ENCODE measurements around the gene PIP5K1A.

PIP5K1A gene

GRCh38 chr1:151289080-151289935, 91.0 kb downstream of the PIP5K1A start:
- DNase-seq = no peak

- DNase-seq = no peak
These were observed 91.8 kb downstream of the PIP5K1A start for GRCh38 chr1:151289991-151290708.

- DNase-seq = no peak
These were observed 92.5 kb downstream of the PIP5K1A start for GRCh38 chr1:151290709-151291303.

GRCh38 chr1:151292207-151293030, 94.1 kb downstream of the PIP5K1A start:
- DNase-seq = no peak

- no peak for DNase-seq
These were observed 94.7 kb downstream of the PIP5K1A start for GRCh38 chr1:151293093-151293492.

- no peak for DNase-seq
These were observed 96.5 kb downstream of the PIP5K1A start for GRCh38 chr1:151294742-151295462.
